Subcutaneous abdominal adipose tissue (tissue), 5 donors: ENCODE data around the gene LRRC63.
A peak's percentile ranks its signal among the peaks of the same experiment; 100 is the strongest.
"Not testable (repeated sequence)": the region's sequence is repeated elsewhere in the genome, so short reads cannot be mapped to it uniquely, and the experiment has no call there.

ENCODE experiments used
- H3K27ac ChIP-seq: one replicate; pipeline ENCODE4 v1.7.0; 2013; ENCODE audit warnings: low read depth, mild to moderate bottlenecking, inconsistent platforms, low read length, moderate library complexity
- H3K27me3 ChIP-seq, 5 donors: one replicate each; pipeline ENCODE4 v1.7.0; 2013; ENCODE audit warnings: low read length in 5 of 5, inconsistent platforms in 1 of 5; ENCODE audit not compliant: control insufficient read depth in 5 of 5, insufficient read depth in 4 of 5
- H3K36me3 ChIP-seq, 5 donors: one replicate each; pipeline ENCODE4 v1.7.0; 2013; ENCODE audit warnings: low read length in 5 of 5; ENCODE audit not compliant: control insufficient read depth in 5 of 5, insufficient read depth in 5 of 5
- H3K4me1 ChIP-seq, 5 donors: one replicate each; pipeline ENCODE4 v1.7.0; 2013; ENCODE audit warnings: low read length in 5 of 5, mild to moderate bottlenecking in 3 of 5, moderate library complexity in 1 of 5; ENCODE audit not compliant: control insufficient read depth in 5 of 5, insufficient read depth in 5 of 5
- H3K4me3 ChIP-seq, 5 donors: one replicate each; pipeline ENCODE4 v1.7.0; 2013; ENCODE audit warnings: low read length in 5 of 5, low read depth in 1 of 5
- H3K9ac ChIP-seq, 5 donors: one replicate each; pipeline ENCODE4 v1.7.0; 2013; ENCODE audit warnings: low read length in 5 of 5, mild to moderate bottlenecking in 4 of 5, moderate library complexity in 3 of 5
- H3K9me3 ChIP-seq, 5 donors: one replicate each; pipeline ENCODE4 v1.7.0; 2013; ENCODE audit warnings: low read length in 5 of 5; ENCODE audit not compliant: control insufficient read depth in 5 of 5
- donor health status: healthy.
- donor health status: healthy.
- donor health status: healthy.
- donor health status: healthy.
- donor health status: healthy.

Gene LRRC63, protein sequence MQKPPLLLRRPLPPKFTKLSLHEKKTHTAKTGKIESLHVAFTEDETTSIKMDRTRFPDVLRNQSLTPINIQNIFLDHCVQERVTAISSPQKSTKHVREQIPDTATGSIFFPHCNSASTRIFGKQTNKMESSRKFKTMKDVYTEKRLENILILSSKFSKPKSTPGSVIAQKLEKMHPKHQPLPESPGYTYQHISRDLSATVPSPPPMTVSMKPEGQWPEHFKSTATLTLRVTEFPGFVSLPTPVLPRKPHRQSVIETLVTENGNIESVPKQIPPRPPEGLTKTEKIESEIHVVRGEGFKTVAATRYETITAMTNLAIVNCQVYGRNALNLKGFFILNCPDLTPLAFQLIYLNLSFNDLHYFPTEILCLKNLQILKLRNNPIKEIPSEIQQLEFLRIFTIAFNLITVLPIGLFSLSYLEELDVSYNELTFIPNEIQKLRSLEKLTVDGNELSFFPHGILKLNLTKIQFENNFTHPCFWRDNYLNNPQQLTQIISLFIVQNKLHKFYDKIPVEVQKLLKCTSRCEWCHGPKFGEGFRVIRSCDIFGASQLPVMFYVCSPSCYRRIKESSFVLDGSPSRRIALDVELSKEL

GRCh38 chr13:46211483-46212351, at the start of gene LRRC63:
Gene LRRC63, plus strand, starts transcription at chr13:46211928. Its CDS starts 1,107 bp downstream, at chr13:46213035.
- H3K4me1 ChIP-seq = peaks cover 2 to 17% (median 13%) of the 10 kb centered on the region in 5 donors
- H3K4me3 ChIP-seq = peak within 1 kb of the TSS; percentile 76 to 96 (median 86)
- H3K9me3 ChIP-seq = no peaks in the 10 kb centered on the region
- H3K9ac ChIP-seq = peak within 1 kb of the TSS in 4 of 5 donors; percentile 63 to 74 (median 69)
- H3K36me3 ChIP-seq = no peaks in the 10 kb centered on the region
- no peaks in the 10 kb centered on the region for H3K27me3 ChIP-seq
- no peak within 1 kb of the TSS for H3K27ac ChIP-seq

- H3K9ac ChIP-seq, H3K36me3 ChIP-seq, H3K27ac ChIP-seq, H3K9me3 ChIP-seq, H3K27me3 ChIP-seq, H3K4me3 ChIP-seq: not testable (repeated sequence)
- H3K4me1 ChIP-seq = peaks cover 0 to 10% (median 4%) of the 10 kb centered on the region in 5 donors
These were observed 49.0 kb upstream of the LRRC63 start for GRCh38 chr13:46162741-46163140.

GRCh38 chr13:46164661-46165060, 47.1 kb upstream of the LRRC63 start:
- no peak overlapping the region for H3K4me3 ChIP-seq
- H3K9me3 ChIP-seq = no peaks in the 10 kb centered on the region
- peaks cover 0 to 27% (median 13%) of the 10 kb centered on the region in 5 donors for H3K4me1 ChIP-seq
- no peaks in the 10 kb centered on the region for H3K36me3 ChIP-seq
- no peak overlapping the region for H3K9ac ChIP-seq
- H3K27ac ChIP-seq = no peak overlapping the region
- H3K27me3 ChIP-seq = peaks cover 0 to 3% (median 0%) of the 10 kb centered on the region in 5 donors

DNA sequence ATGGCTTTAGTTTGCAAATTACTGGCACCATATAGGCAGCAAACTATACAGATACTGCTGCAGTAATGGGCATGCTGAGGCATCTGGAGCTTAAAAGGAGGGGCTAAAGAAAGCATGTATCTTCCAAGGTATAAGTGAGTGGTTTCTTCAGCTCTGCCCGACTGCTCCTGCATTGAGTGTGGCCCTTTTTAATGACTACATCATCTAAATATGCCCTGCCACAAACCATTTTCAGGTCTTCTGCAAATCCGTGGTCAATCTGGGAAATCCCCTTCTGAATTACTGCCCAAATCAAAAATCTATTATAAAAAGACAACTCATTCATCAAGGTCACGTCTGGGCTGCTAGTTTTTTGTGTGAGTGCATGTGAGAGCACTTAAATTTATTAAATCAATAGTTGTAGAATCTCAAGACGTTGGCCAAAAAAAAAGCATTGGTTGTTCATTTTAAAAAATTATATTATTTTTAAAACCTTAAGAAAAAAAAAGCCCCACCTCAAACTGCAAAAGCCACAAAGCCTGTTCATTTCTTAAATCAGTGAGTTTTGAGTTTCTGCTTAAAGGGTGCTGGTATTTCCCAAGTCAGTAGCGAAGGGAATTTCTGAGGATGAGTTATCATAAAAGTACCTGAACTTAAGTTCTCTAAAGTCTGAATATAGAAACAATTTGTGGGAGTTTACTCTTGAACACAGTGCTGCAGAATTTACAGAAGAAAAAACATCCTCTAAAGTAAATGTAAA, 46.1 kb upstream of the LRRC63 start:
- Histone ChIP-seq H3K36me3 (no peaks in the 10 kb centered on the region), H3K4me1 (peaks cover 0 to 36% (median 17%) of the 10 kb centered on the region in 5 donors), H3K9me3 (no peaks in the 10 kb centered on the region), H3K4me3 (no peak overlapping the region), H3K27ac (no peak overlapping the region), H3K27me3 (peaks cover 0 to 3% (median 0%) of the 10 kb centered on the region in 5 donors), H3K9ac (no peak overlapping the region)

DNA sequence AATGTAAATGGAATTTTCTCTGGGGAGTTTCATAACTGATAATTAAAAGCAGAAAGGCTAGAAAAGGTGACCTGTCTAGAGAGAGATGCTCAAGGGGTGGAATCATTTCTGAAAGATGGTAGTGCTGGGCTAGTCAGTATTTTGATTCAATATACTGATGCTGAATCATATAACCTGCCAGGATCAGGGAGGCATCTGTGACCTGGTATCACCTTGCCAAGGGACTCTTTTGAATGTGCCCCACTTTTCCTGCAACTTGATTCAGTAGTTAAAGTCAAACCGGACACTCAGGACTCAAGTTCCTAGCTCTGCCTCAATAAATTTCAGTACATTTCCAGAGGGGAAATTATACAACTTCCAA, 45.5 kb upstream of the LRRC63 start:
- H3K4me3 ChIP-seq = no peak overlapping the region
- no peaks in the 10 kb centered on the region for H3K36me3 ChIP-seq
- H3K27me3 ChIP-seq = peaks cover 0 to 3% (median 0%) of the 10 kb centered on the region in 5 donors
- H3K4me1 ChIP-seq = peaks cover 0 to 41% (median 21%) of the 10 kb centered on the region in 5 donors
- no peak overlapping the region for H3K27ac ChIP-seq
- H3K9ac ChIP-seq = no peak overlapping the region
- H3K9me3 ChIP-seq = no peaks in the 10 kb centered on the region

DNA sequence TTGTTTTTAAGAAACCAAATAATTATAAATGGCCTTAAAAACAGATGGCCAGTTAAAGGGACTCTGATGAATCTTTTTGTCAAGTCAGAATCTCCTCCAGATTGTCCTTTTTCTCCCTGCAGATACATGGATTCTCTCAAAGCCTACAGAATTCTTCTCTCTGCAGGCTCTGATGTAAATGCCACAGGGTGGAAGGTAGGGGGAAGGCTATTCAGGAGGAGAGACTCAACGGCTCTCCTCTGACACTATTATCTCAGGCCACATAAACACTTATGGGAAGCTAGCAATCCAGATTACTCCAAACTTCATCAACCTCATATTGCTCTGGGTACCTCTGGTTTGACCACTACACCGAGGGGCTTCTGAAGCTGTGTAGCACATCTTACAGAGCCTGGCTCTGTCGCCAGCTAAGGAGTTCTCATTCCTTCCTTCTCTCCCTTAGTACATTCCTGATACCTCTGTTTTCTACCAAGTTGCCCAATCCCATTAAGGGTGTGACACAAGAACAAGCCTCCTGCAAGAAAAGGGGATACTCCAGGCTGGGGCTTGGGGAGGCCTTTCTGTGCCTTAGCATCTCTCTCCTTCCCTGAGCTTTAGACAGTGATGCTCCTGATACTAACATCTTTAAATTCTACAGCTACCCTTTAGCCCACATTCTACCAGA, 44.6 kb upstream of the LRRC63 start:
- no peak overlapping the region for H3K27ac ChIP-seq

GRCh38 chr13:46168341-46168740, 43.4 kb upstream of the LRRC63 start:
- H3K4me1 ChIP-seq = peaks cover 0 to 54% (median 30%) of the 10 kb centered on the region in 5 donors
- H3K9me3 ChIP-seq = no peaks in the 10 kb centered on the region
- H3K9ac ChIP-seq = no peak overlapping the region
- H3K27me3 ChIP-seq = peaks cover 0 to 3% (median 0%) of the 10 kb centered on the region in 5 donors
- H3K36me3 ChIP-seq = no peaks in the 10 kb centered on the region
- no peak overlapping the region for H3K27ac ChIP-seq
- H3K4me3 ChIP-seq = no peak overlapping the region

More for the DNA sequence above, 44.6 kb upstream of the LRRC63 start:
- Histone ChIP-seq H3K4me1 (peaks cover 0 to 50% (median 30%) of the 10 kb centered on the region in 5 donors), H3K9ac (no peak overlapping the region), H3K36me3 (no peaks in the 10 kb centered on the region), H3K4me3 (no peak overlapping the region), H3K27me3 (peaks cover 0 to 3% (median 0%) of the 10 kb centered on the region in 5 donors), H3K9me3 (no peaks in the 10 kb centered on the region)

DNA sequence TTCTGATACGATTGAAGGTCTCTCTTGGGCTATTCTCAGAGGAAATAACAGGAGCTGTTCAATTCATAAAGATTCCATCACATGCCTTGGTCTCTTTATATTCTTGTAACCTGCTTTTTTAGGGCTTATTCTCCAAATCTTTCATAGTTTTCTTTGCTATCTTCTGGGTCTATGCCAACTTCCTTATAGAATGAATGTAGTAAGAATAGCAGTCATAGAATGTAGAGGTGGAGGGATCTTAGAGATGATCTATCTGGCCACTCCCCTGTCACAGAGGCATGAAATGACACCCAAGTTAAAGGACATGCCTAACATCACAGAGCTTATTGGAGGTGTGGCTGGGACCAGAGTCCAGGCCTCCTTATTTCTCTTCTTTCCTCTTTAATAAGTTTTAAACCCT, 42.9 kb upstream of the LRRC63 start:
- Histone ChIP-seq H3K36me3 (no peaks in the 10 kb centered on the region), H3K4me3 (no peak overlapping the region), H3K4me1 (peaks cover 0 to 58% (median 30%) of the 10 kb centered on the region in 5 donors)

GRCh38 chr13:46169758-46170157, 42.0 kb upstream of the LRRC63 start:
- Histone ChIP-seq H3K9ac (no peak overlapping the region), H3K36me3 (no peaks in the 10 kb centered on the region), H3K4me1 (peaks cover 0 to 61% (median 30%) of the 10 kb centered on the region in 5 donors), H3K4me3 (no peak overlapping the region), H3K9me3 (no peaks in the 10 kb centered on the region), H3K27me3 (no peaks in the 10 kb centered on the region), H3K27ac (no peak overlapping the region)

More for the DNA sequence above, 42.9 kb upstream of the LRRC63 start:
- Histone ChIP-seq H3K9me3 (no peaks in the 10 kb centered on the region), H3K9ac (no peak overlapping the region), H3K27me3 (peaks cover 0 to under 1% (median 0%) of the 10 kb centered on the region in 5 donors), H3K27ac (no peak overlapping the region)
